ENCODE results near the gene RAPGEF6. TPM values are rescaled to one million over a fixed set of nuclear protein-coding genes. Genes with fewer than 3 reads are reported as not detected.

RAPGEF6 gene
- total and polyA plus RNA-seq, 2 experiments from 2014 or later: 9.5 to 20.3 TPM

DNA sequence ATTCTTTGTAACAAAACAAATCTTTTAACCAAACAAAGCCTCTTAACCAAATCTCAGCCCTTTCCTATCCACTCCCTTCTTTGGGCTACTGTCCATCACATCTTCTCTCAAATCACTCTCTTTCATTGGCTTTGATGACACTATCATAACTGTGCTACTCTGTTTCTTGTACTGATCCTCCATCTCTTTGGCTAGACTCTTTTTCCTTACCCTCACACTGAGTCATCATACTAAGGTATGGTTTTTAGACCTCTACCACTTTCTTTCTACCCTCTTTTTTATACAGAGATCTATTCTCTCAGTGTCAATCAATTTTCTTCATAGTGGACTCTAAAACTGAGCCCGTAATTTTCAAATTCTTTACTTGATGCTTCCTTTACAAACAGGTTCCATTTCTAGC lies 174.9 kb downstream of the RAPGEF6 start (continued):
- TF ChIP-seq, protein P1, sequence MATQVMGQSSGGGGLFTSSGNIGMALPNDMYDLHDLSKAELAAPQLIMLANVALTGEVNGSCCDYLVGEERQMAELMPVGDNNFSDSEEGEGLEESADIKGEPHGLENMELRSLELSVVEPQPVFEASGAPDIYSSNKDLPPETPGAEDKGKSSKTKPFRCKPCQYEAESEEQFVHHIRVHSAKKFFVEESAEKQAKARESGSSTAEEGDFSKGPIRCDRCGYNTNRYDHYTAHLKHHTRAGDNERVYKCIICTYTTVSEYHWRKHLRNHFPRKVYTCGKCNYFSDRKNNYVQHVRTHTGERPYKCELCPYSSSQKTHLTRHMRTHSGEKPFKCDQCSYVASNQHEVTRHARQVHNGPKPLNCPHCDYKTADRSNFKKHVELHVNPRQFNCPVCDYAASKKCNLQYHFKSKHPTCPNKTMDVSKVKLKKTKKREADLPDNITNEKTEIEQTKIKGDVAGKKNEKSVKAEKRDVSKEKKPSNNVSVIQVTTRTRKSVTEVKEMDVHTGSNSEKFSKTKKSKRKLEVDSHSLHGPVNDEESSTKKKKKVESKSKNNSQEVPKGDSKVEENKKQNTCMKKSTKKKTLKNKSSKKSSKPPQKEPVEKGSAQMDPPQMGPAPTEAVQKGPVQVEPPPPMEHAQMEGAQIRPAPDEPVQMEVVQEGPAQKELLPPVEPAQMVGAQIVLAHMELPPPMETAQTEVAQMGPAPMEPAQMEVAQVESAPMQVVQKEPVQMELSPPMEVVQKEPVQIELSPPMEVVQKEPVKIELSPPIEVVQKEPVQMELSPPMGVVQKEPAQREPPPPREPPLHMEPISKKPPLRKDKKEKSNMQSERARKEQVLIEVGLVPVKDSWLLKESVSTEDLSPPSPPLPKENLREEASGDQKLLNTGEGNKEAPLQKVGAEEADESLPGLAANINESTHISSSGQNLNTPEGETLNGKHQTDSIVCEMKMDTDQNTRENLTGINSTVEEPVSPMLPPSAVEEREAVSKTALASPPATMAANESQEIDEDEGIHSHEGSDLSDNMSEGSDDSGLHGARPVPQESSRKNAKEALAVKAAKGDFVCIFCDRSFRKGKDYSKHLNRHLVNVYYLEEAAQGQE (IDR thresholded peaks at IDR 0.05; ENCODE audit: unreplicated experiment): no peak

DNA sequence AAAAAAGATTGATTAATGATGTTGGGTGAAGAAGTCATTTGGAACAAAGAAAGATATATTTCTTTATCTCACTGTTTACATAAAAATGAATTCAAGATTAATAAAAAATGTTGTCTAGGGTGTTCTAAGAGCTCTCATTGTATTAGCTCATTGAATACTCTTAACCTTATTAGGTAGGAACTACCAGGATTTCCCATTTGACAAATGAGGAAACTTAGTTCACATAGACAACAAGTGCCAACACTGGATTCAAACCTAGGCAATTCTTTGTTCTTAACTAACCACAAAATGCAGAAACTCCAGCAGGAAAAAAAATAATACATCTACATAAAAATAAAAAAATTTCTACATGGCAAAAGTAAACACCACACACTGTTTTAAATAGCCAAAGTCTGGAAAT lies 175.8 kb downstream of the RAPGEF6 start:
- H2AFZ ChIP-seq: no peak overlapping the region
- Mint-ChIP-seq H3K4me3 (no peak overlapping the region), H3K27ac (no peak overlapping the region), H3K9me3 (peaks cover 3% of the 10 kb centered on the region; the same call in 2 of the 3 replicates), H3K27me3 (ENCODE audit: insufficient read depth, low read depth, poor library complexity) (no peaks in the 10 kb centered on the region), H3K4me1 (no peaks in the 10 kb centered on the region), H3K36me3 (ENCODE audit: low read depth) (peaks cover 26% of the 10 kb centered on the region)
- H3K27me3 ChIP-seq (ENCODE audit: insufficient read depth): no peaks in the 10 kb centered on the region
- H3K9me2 ChIP-seq (ENCODE audit: insufficient read depth): no peaks in the 10 kb centered on the region
- DNase-seq (ENCODE audit: low spot score): no peak
- no peak overlapping the region for H3K27ac ChIP-seq (ENCODE audit: low read depth)
- no peaks in the 10 kb centered on the region for H3K79me2 ChIP-seq (replicated peaks; ENCODE audit: insufficient read depth)
- no peak overlapping the region for H3K4me3 ChIP-seq
- no peaks in the 10 kb centered on the region for H3F3A ChIP-seq (replicated peaks; ENCODE audit: low read depth)
- TF ChIP-seq ZNF331 (CRISPR knock-in tag; IDR thresholded peaks at IDR 0.05; ENCODE audit: low read depth): no peak
- TF ChIP-seq, protein P2, sequence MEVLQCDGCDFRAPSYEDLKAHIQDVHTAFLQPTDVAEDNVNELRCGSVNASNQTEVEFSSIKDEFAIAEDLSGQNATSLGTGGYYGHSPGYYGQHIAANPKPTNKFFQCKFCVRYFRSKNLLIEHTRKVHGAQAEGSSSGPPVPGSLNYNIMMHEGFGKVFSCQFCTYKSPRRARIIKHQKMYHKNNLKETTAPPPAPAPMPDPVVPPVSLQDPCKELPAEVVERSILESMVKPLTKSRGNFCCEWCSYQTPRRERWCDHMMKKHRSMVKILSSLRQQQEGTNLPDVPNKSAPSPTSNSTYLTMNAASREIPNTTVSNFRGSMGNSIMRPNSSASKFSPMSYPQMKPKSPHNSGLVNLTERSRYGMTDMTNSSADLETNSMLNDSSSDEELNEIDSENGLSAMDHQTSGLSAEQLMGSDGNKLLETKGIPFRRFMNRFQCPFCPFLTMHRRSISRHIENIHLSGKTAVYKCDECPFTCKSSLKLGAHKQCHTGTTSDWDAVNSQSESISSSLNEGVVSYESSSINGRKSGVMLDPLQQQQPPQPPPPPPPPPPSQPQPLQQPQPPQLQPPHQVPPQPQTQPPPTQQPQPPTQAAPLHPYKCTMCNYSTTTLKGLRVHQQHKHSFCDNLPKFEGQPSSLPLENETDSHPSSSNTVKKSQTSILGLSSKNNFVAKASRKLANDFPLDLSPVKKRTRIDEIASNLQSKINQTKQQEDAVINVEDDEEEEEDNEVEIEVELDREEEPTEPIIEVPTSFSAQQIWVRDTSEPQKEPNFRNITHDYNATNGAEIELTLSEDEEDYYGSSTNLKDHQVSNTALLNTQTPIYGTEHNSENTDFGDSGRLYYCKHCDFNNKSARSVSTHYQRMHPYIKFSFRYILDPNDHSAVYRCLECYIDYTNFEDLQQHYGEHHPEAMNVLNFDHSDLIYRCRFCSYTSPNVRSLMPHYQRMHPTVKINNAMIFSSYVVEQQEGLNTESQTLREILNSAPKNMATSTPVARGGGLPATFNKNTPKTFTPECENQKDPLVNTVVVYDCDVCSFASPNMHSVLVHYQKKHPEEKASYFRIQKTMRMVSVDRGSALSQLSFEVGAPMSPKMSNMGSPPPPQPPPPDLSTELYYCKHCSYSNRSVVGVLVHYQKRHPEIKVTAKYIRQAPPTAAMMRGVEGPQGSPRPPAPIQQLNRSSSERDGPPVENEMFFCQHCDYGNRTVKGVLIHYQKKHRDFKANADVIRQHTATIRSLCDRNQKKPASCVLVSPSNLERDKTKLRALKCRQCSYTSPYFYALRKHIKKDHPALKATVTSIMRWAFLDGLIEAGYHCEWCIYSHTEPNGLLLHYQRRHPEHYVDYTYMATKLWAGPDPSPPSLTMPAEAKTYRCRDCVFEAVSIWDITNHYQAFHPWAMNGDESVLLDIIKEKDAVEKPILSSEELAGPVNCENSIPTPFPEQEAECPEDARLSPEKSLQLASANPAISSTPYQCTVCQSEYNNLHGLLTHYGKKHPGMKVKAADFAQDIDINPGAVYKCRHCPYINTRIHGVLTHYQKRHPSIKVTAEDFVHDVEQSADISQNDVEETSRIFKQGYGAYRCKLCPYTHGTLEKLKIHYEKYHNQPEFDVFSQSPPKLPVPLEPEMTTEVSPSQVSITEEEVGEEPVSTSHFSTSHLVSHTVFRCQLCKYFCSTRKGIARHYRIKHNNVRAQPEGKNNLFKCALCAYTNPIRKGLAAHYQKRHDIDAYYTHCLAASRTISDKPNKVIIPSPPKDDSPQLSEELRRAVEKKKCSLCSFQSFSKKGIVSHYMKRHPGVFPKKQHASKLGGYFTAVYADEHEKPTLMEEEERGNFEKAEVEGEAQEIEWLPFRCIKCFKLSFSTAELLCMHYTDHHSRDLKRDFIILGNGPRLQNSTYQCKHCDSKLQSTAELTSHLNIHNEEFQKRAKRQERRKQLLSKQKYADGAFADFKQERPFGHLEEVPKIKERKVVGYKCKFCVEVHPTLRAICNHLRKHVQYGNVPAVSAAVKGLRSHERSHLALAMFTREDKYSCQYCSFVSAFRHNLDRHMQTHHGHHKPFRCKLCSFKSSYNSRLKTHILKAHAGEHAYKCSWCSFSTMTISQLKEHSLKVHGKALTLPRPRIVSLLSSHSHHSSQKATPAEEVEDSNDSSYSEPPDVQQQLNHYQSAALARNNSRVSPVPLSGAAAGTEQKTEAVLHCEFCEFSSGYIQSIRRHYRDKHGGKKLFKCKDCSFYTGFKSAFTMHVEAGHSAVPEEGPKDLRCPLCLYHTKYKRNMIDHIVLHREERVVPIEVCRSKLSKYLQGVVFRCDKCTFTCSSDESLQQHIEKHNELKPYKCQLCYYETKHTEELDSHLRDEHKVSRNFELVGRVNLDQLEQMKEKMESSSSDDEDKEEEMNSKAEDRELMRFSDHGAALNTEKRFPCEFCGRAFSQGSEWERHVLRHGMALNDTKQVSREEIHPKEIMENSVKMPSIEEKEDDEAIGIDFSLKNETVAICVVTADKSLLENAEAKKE (CRISPR knock-in tag; IDR thresholded peaks at IDR 0.05): no peak
- no peak for TF ChIP-seq JUNB (IDR thresholded peaks at IDR 0.05; ENCODE audit: unreplicated experiment)
- no peak for TF ChIP-seq ZNF114 (CRISPR knock-in tag; IDR thresholded peaks at IDR 0.05)
- no peak for TF ChIP-seq EZH2 (IDR thresholded peaks at IDR 0.05; ENCODE audit: low read depth, unreplicated experiment)
- TF ChIP-seq NANOG (IDR thresholded peaks at IDR 0.05; ENCODE audit: borderline replicate concordance): no peak
- no peak for TF ChIP-seq EZH2phosphoT487 (IDR thresholded peaks at IDR 0.05; ENCODE audit: unreplicated experiment)
- no peaks in the 10 kb centered on the region for H4K20me1 ChIP-seq (replicated peaks; ENCODE audit: insufficient read depth)
- H3K36me3 ChIP-seq (ENCODE audit: insufficient read depth): peaks cover 5% of the 10 kb centered on the region; the same call in 1 of the 2 replicates
- ATAC-seq: no peak
- no peaks in the 10 kb centered on the region for H3K4me1 ChIP-seq (ENCODE audit: insufficient read depth)
- H3K4me2 ChIP-seq: no peak overlapping the region

All from GM23338 (cell line).